A549 (cell line): ENCODE results near the gene DCAF12L1. TPM values are rescaled to one million over a fixed set of nuclear protein-coding genes. Genes with fewer than 3 reads are reported as not detected.

ENCODE experiments used
- ATAC-seq, 2 experiments: fragments of 200-7000 bp in 1 of 2; fragments of >200 bp in 1 of 2; cut with Nextera tagmentation in 1 of 2; cut with Tn5 transposase in 1 of 2; 3 replicates each; pipeline versions ENCODE4 v1.8.0 to v1.9.1; 2018 to 2020; ENCODE audit warnings: mild to moderate bottlenecking in 1 of 2, moderate library complexity in 1 of 2
- CTCF ChIA-PET: fragments of 300-600 bp; sonication (Branson Sonifier 250); formaldehyde crosslinking; extraction: SDS; loops from one replicate; lab custom pipeline; 2021; ENCODE audit warnings: antibody characterized with exemption, inconsistent platforms; lab: Yijun Ruan, JAX
- POLR2A ChIA-PET: fragments of 350-600 bp; formaldehyde crosslinking; extraction: SDS; loops from one replicate; lab custom pipeline; 2021; ENCODE audit warnings: antibody characterized with exemption, inconsistent platforms; lab: Yijun Ruan, JAX
- DNase-seq, 2 experiments: peaks; one replicate each; pipeline versions ENCODE4 v3.0.0 to v3.0.0-alpha.2; 2011 to 2016; ENCODE audit warnings: low read depth in 1 of 2, low spot score in 1 of 2
- FAIRE-seq: peaks from 2 replicates; lab custom pipeline; 2011; peaks lifted over from hg19 to GRCh38; lab: Jason Lieb, UNC
- H3K27ac ChIP-seq, 2 experiments: fragments of >200 bp; sonication (Bioruptor Twin); formaldehyde crosslinking; 3 replicates each; pipeline ENCODE4 v1.5.1; 2016 to 2017
- H3K4me1 ChIP-seq: fragments of >200 bp; sonication (Bioruptor Twin); formaldehyde crosslinking; 3 replicates; pipeline ENCODE4 v1.6.1; 2016
- H3K4me2 ChIP-seq: fragments of >200 bp; sonication (Bioruptor Twin); formaldehyde crosslinking; 3 replicates; pipeline ENCODE4 v1.6.1; 2016
- H3K4me3 ChIP-seq: fragments of >200 bp; sonication (Bioruptor Twin); formaldehyde crosslinking; 3 replicates; pipeline ENCODE4 v1.5.1; 2016
- H3K9me3 ChIP-seq: fragments of >200 bp; sonication (Bioruptor Twin); formaldehyde crosslinking; 3 replicates; pipeline ENCODE4 v1.6.1; 2016
- BHLHE40 ChIP-seq: IDR thresholded peaks from 2 replicates; pipeline ENCODE4 v1.6.1; 2012; ENCODE audit warnings: low read depth, low read length, inconsistent platforms
- CBX8 ChIP-seq: fragments of 200-600 bp; sonication (generic); IDR thresholded peaks from 2 replicates; pipeline ENCODE4 v1.6.1; 2016
- CEBPB ChIP-seq, 2 experiments: fragments of >200 bp in 1 of 2; sonication (Bioruptor Twin) in 1 of 2; formaldehyde crosslinking in 1 of 2; IDR thresholded peaks; 2 replicates each; pipeline ENCODE4 v1.6.1; 2012 to 2016
- CHD2 ChIP-seq: fragments of 150-350 bp; IDR thresholded peaks from 2 replicates; pipeline ENCODE4 v1.6.1; 2014; ENCODE audit warnings: low read length; ENCODE audit not compliant: partially characterized antibody
- CHD4 ChIP-seq: fragments of 200-600 bp; sonication (generic); IDR thresholded peaks from 2 replicates; pipeline ENCODE4 v1.6.1; 2016; ENCODE audit warnings: antibody characterized with exemption, mild to moderate bottlenecking, borderline replicate concordance
- EHF ChIP-seq: fragments of 250-450 bp; sonication (Bioruptor Pico); IDR thresholded peaks from 2 replicates; pipeline ENCODE4 v1.5.0; 2020; ENCODE audit warnings: mild to moderate bottlenecking
- ESRRA ChIP-seq: fragments of 150-350 bp; IDR thresholded peaks from 2 replicates; pipeline ENCODE4 v1.6.1; 2014; ENCODE audit warnings: mild to moderate bottlenecking, low read length, borderline replicate concordance
- FOSL2 ChIP-seq, 2 experiments: fragments of 450-650 bp in 1 of 2; fragments of >200 bp in 1 of 2; sonication (Bioruptor Twin) in 1 of 2; formaldehyde crosslinking; IDR thresholded peaks; 2 replicates each; pipeline versions ENCODE4 v1.5.0 to v1.6.1; 2016 to 2020; ENCODE audit warnings: mild to moderate bottlenecking in 1 of 2, moderate library complexity in 1 of 2
- FOXS1 ChIP-seq: fragments of 250-450 bp; sonication (Bioruptor Pico); IDR thresholded peaks from 2 replicates; pipeline ENCODE4 v1.5.0; 2020; ENCODE audit warnings: mild to moderate bottlenecking, moderate library complexity
- HDAC2 ChIP-seq: fragments of 200-600 bp; sonication (generic); IDR thresholded peaks from 2 replicates; pipeline ENCODE4 v1.6.1; 2016
- HEYL ChIP-seq: fragments of 250-450 bp; sonication (Bioruptor Pico); IDR thresholded peaks from 2 replicates; pipeline ENCODE4 v1.8.0; 2021; ENCODE audit warnings: mild to moderate bottlenecking, moderate library complexity
- HOXA7 ChIP-seq: fragments of 250-450 bp; sonication (Bioruptor Pico); IDR thresholded peaks from 2 replicates; pipeline ENCODE4 v1.5.0; 2020; ENCODE audit warnings: mild to moderate bottlenecking, moderate library complexity
- HOXB13 ChIP-seq: fragments of 250-450 bp; sonication (Bioruptor Pico); IDR thresholded peaks from 2 replicates; pipeline ENCODE4 v1.5.0; 2020; ENCODE audit warnings: low read depth, mild to moderate bottlenecking, moderate library complexity
- HOXB5 ChIP-seq: fragments of 250-450 bp; sonication (Bioruptor Pico); IDR thresholded peaks from 2 replicates; pipeline ENCODE4 v1.5.0; 2020; ENCODE audit warnings: mild to moderate bottlenecking, moderate library complexity
- KDM5A ChIP-seq: fragments of 200-600 bp; sonication (generic); IDR thresholded peaks from 2 replicates; pipeline ENCODE4 v1.6.1; 2016; ENCODE audit warnings: antibody characterized with exemption, mild to moderate bottlenecking
- NFE2L2 ChIP-seq: fragments of 150-350 bp; conservative IDR thresholded peaks from 2 replicates; pipeline ENCODE4 v1.6.1; 2014; ENCODE audit warnings: low read length
- POLR2A ChIP-seq: IDR thresholded peaks from 2 replicates; pipeline ENCODE4 v1.6.1; 2012; ENCODE audit warnings: mild to moderate bottlenecking, low read length
- RCOR1 ChIP-seq: fragments of 150-350 bp; IDR thresholded peaks from 2 replicates; pipeline ENCODE4 v1.6.1; 2014; ENCODE audit warnings: antibody characterized with exemption, low read length, low read depth
- RNF2 ChIP-seq: fragments of 200-600 bp; sonication (generic); IDR thresholded peaks from 2 replicates; pipeline ENCODE4 v1.6.1; 2016; ENCODE audit warnings: low read depth, mild to moderate bottlenecking, antibody characterized with exemption, moderate library complexity, borderline replicate concordance
- TP53 ChIP-seq: fragments of 250-450 bp; sonication (Bioruptor Pico); IDR thresholded peaks from 2 replicates; pipeline ENCODE4 v1.5.0; 2021; ENCODE audit warnings: mild to moderate bottlenecking, moderate library complexity
- ZFP36 ChIP-seq: fragments of 450-650 bp; IDR thresholded peaks from 2 replicates; pipeline ENCODE4 v1.6.1; 2014; ENCODE audit warnings: borderline replicate concordance; ENCODE audit not compliant: partially characterized antibody
- ZNF302 ChIP-seq: fragments of 250-450 bp; sonication (Bioruptor Pico); IDR thresholded peaks from 2 replicates; pipeline ENCODE4 v1.9.0; 2021; ENCODE audit warnings: inconsistent platforms, mild to moderate bottlenecking, moderate library complexity
- WGBS: methylation state at CpG from one replicate; pipeline ENCODE4 v1.1.6; 2017; ENCODE audit errors: missing lambda C conversion rate; 5-methylcytosine and 5-hydroxymethylcytosine counted together
- polyA plus RNA-seq, 4 experiments: library from polyadenylated mRNA; depleted of rRNA in 3 of 4; stranded (reverse); fragments of >200 nt; fragmentation: RNase III in 1 of 4; extraction: RNeasy Plus Mini Kit Qiagen cat#74134 plus additional on column Dnase treatment in 1 of 4; gene quantifications; 2 replicates in 3 of 4; 3 replicates in 1 of 4; pipeline ENCODE4 v1.2.3, GENCODE V29; 2011 to 2017
- TF ChIP-seq, protein P1 (sequence below): IDR thresholded peaks from 2 replicates; pipeline ENCODE4 v1.6.1; 2012
- TF ChIP-seq, protein P2 (sequence below): IDR thresholded peaks from 2 replicates; pipeline ENCODE4 v1.6.1; 2012
- TF ChIP-seq, protein P3 (sequence below): fragments of 250-450 bp; sonication (Bioruptor Pico); IDR thresholded peaks from 2 replicates; pipeline ENCODE4 v1.5.0; 2020; ENCODE audit warnings: low read depth, mild to moderate bottlenecking, moderate library complexity
- TF ChIP-seq, protein P4 (sequence below): IDR thresholded peaks from 2 replicates; pipeline ENCODE4 v1.6.1; 2012; ENCODE audit warnings: low read depth, borderline replicate concordance
- TF ChIP-seq, protein P5 (sequence below): fragments of >200 bp; sonication (Bioruptor Twin); formaldehyde crosslinking; IDR thresholded peaks from 2 replicates; pipeline ENCODE4 v1.6.1; 2016
- TF ChIP-seq, protein P6 (sequence below): fragments of >200 bp; sonication (Bioruptor Twin); formaldehyde crosslinking; IDR thresholded peaks from 3 replicates; pipeline ENCODE4 v1.5.1; 2016

Gene DCAF12L1
- polyA plus RNA-seq, 2 of the 4 experiments (the other 2 are of a cell fraction): not detected

DNA sequence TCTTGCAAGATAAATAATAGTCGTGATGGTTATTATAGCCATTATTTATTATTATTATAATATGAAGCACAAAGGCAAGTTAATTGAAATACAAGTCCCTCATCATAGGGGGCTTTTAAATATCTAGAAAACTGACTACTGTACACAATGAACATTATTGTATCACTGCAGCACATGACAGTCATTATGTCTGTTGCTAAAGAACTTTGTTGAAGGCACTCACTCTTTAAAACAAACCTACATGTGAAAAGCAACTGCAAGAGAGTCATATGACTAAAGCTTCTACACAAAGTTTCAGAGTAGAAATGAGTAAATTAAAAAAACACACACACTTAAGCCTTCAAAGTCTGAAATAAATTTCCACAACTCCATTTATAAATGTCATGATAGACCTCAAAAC is 23.3 kb upstream of the DCAF12L1 start:
- TF ChIP-seq HOXA7 (CRISPR knock-in tag) (no peak), ZFP36 (no peak), FOXS1 (no peak), TP53 (CRISPR knock-in tag) (no peak), HEYL (CRISPR knock-in tag) (no peak), POLR2A (no peak)
- TF ChIP-seq, protein P1, sequence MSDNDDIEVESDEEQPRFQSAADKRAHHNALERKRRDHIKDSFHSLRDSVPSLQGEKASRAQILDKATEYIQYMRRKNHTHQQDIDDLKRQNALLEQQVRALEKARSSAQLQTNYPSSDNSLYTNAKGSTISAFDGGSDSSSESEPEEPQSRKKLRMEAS: no peak
- TF ChIP-seq, protein P2, sequence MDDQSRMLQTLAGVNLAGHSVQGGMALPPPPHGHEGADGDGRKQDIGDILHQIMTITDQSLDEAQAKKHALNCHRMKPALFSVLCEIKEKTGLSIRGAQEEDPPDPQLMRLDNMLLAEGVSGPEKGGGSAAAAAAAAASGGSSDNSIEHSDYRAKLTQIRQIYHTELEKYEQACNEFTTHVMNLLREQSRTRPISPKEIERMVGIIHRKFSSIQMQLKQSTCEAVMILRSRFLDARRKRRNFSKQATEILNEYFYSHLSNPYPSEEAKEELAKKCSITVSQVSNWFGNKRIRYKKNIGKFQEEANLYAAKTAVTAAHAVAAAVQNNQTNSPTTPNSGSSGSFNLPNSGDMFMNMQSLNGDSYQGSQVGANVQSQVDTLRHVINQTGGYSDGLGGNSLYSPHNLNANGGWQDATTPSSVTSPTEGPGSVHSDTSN: no peak
- POLR2A ChIA-PET: no interaction called here
- ATAC-seq (no peak), DNase-seq (no peak), FAIRE-seq (no peak)
- CTCF ChIA-PET: no interaction called here
- H3K4me3 ChIP-seq: no peak overlapping the region
- H3K4me2 ChIP-seq: no peak overlapping the region
- 6% methylated on average over 1 of the region's 1 CpG for WGBS
- H3K9me3 ChIP-seq: no peaks in the 10 kb centered on the region
- no peak overlapping the region for H3K27ac ChIP-seq
- no peaks in the 10 kb centered on the region for H3K4me1 ChIP-seq

DNA sequence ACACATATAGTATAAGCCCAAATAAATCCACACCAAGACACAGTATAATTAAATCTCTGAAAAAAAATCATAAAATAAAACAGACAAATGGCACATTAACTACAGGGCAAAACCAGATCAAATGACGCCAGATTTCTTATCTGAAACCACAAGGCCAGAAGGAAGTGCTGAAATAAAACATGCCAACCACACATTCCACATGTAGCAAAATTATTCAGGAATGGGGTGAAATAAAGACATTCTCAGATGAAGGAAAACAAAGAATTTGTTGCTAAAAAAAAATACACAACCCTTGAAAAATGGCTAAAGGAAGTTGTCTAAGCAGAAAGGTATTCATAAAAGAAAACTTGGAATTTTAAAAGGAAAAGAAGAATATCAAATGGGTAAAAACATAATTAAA is 4.5 kb upstream of the DCAF12L1 start:
- ATAC-seq (no peak), DNase-seq (no peak), FAIRE-seq (no peak)
- POLR2A ChIA-PET: no interaction called here
- Histone ChIP-seq H3K4me3 (no peak overlapping the region), H3K4me2 (no peak overlapping the region)
- TF ChIP-seq ESRRA (no peak), RCOR1 (no peak), HOXB13 (CRISPR knock-in tag) (no peak), NFE2L2 (no peak), CBX8 (no peak), HDAC2 (no peak)
- TF ChIP-seq, protein P3, sequence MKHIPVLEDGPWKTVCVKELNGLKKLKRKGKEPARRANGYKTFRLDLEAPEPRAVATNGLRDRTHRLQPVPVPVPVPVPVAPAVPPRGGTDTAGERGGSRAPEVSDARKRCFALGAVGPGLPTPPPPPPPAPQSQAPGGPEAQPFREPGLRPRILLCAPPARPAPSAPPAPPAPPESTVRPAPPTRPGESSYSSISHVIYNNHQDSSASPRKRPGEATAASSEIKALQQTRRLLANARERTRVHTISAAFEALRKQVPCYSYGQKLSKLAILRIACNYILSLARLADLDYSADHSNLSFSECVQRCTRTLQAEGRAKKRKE: no peak
- TF ChIP-seq, protein P4, sequence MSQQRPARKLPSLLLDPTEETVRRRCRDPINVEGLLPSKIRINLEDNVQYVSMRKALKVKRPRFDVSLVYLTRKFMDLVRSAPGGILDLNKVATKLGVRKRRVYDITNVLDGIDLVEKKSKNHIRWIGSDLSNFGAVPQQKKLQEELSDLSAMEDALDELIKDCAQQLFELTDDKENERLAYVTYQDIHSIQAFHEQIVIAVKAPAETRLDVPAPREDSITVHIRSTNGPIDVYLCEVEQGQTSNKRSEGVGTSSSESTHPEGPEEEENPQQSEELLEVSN: no peak
- TF ChIP-seq, all 56 proteins: peak for 0
- no peak overlapping the region for H3K27ac ChIP-seq
- WGBS: 12% methylated on average over 1 of the region's 1 CpG
- CTCF ChIA-PET: interaction anchor here (0.5 kb wide), 1 partner anchor 568 kb away, joined by 3 read pairs; no protein-coding TSS in a partner anchor
- H3K9me3 ChIP-seq: no peaks in the 10 kb centered on the region
- H3K4me1 ChIP-seq: no peaks in the 10 kb centered on the region

DNA sequence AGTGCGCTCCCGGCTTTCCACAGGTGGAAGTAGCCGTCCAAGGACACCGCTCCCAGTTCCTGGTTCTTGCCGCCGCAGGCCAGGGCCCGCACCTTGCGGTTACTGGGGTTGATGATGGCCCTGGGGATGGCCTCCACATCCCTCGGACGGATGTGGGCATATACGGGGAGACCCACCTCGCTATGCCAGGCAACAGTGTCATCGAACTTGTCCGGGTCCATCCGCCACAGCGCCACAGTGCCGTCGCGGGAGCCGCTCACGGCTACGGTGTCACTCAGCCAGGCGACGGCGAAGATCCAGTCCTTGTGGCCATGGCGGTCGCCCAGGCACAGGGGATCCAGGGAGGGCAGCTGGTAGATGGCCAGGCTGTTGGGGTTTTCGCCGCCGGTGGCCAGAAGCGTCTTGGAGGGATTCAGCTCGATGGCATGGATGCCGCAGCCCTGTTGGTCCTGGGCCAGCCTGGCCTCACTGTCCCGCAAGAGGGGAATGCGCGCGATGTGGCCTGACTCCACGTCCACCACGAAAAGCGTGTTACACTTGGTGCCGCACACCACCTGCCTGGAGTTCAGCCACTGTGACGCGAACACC is 795 bp downstream of the DCAF12L1 start:
- no peak for DNase-seq
- whole genome bisulfite sequencing: 79% methylated on average over 18 of the region's 43 CpGs
- H3K4me2 ChIP-seq: no peak overlapping the region
- TF ChIP-seq CBX8 (no peak), ESRRA (no peak), HOXB5 (CRISPR knock-in tag) (no peak), EHF (CRISPR knock-in tag) (no peak), BHLHE40 (no peak), KDM5A (no peak), CHD4 (no peak), FOSL2 (IDR thresholded peaks at IDR 0.05) (no peak), FOSL2 (CRISPR knock-in tag; IDR thresholded peaks at IDR 0.05) (no peak), CHD2 (no peak), RNF2 (no peak), ZNF302 (CRISPR knock-in tag) (no peak), CEBPB (IDR thresholded peaks at IDR 0.05) (no peak), HOXB13 (CRISPR knock-in tag) (no peak)
- TF ChIP-seq, protein P5, sequence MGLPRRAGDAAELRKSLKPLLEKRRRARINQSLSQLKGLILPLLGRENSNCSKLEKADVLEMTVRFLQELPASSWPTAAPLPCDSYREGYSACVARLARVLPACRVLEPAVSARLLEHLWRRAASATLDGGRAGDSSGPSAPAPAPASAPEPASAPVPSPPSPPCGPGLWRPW: no peak
- TF ChIP-seq, protein P6, sequence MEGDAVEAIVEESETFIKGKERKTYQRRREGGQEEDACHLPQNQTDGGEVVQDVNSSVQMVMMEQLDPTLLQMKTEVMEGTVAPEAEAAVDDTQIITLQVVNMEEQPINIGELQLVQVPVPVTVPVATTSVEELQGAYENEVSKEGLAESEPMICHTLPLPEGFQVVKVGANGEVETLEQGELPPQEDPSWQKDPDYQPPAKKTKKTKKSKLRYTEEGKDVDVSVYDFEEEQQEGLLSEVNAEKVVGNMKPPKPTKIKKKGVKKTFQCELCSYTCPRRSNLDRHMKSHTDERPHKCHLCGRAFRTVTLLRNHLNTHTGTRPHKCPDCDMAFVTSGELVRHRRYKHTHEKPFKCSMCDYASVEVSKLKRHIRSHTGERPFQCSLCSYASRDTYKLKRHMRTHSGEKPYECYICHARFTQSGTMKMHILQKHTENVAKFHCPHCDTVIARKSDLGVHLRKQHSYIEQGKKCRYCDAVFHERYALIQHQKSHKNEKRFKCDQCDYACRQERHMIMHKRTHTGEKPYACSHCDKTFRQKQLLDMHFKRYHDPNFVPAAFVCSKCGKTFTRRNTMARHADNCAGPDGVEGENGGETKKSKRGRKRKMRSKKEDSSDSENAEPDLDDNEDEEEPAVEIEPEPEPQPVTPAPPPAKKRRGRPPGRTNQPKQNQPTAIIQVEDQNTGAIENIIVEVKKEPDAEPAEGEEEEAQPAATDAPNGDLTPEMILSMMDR: no peak
- TF ChIP-seq, protein P2: no peak

More for the DNA sequence above, 795 bp downstream of the DCAF12L1 start:
- ATAC-seq (no peak), FAIRE-seq (no peak)
- H3K9me3 ChIP-seq: no peaks in the 10 kb centered on the region
- CTCF ChIA-PET: no interaction called here
- H3K4me1 ChIP-seq: no peaks in the 10 kb centered on the region
- H3K27ac ChIP-seq: no peak overlapping the region
- POLR2A ChIA-PET: no interaction called here
- no peak overlapping the region for H3K4me3 ChIP-seq
